GM12892 (cell line): ENCODE data around the gene ITPR1.
A peak's percentile ranks its signal among the peaks of the same experiment; 100 is the strongest.

Experiments used
- DNase-seq: peaks from one replicate; pipeline ENCODE4 v3.0.0; 2011; ENCODE audit not compliant: insufficient read length
- FAIRE-seq: peaks from 2 replicates; lab custom pipeline; 2011; peaks lifted over from hg19 to GRCh38; lab: Jason Lieb, UNC
- POLR2A ChIP-seq: IDR thresholded peaks from 2 replicates; pipeline ENCODE4 v1.6.1; 2011; ENCODE audit warnings: low read depth, low read length, control low read depth
- POLR2AphosphoS5 ChIP-seq: IDR thresholded peaks from 2 replicates; pipeline ENCODE4 v1.6.1; 2011; ENCODE audit warnings: low read depth, low read length, control low read depth
- TAF1 ChIP-seq: IDR thresholded peaks from 2 replicates; pipeline ENCODE4 v1.6.1; 2011; ENCODE audit warnings: low read depth, mild to moderate bottlenecking, control low read depth, low read length, borderline replicate concordance

Gene ITPR1

DNA sequence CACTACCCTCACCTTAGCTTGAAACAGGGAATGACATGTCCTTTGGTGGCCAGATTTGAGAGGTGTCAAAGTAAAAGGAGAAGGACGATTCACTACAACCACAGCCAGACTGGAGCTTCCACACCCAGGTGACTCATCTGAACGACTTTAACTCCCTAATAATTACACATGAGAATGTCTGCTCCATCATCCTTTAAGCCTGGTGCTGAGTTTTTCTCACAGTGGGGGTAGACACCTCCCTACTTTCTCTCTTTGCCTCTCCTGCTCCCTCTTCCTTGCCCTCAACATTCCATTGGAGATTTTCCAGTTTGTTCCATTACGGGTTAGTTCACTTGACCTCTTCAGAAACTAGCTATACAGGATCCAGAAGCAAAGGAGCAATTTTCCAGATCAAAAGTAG is 331.8 kb downstream of the ITPR1 start:
- FAIRE-seq (no peak), DNase-seq (no peak)
- TF ChIP-seq POLR2A (no peak), TAF1 (no peak), POLR2AphosphoS5 (no peak)

GRCh38 chr3:4825436-4826236 is 332.5 kb downstream of the ITPR1 start:
- DNase-seq (no peak), FAIRE-seq (no peak)
- TF ChIP-seq POLR2A (no peak), POLR2AphosphoS5 (no peak), TAF1 (no peak)

DNA sequence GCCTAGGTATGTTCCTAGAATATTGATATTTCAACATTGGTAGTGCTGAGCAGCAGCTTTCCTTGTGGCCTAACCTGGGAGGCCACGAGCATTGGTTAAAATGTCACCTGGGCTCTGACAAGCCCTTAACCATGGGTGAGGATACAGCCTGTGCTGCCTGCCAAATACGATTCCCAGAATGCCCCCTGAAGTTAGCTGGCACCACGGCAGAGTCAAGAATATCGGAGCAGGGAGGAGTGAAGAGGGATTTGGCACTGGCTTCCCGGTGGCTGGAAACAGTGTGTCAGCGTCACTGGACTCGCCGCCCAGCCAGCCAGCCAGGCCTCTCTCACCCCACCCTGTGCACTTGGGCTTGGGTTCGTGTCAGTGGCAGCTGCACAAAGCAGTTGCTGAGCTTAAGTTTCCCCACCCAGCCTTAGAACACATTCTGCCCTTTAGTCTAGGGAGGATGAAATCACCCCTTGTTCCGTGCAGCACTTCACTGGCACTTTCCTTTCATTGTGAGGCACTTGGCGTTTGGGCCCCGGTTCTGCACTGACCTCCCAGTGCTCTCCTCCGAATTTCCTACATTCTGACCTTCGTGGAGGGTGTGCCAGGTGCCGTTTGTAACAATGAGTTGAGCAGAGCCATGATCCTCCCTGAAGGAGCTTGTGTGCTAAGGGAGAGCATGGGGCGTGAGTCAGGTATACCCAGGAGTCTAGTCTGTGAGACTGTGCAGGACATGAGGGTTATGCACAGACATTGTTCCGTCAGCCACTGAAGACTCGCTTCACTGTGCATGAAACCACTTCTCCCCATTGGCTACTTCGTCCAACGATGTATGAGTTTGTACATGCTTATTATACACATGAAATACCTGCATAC is 333.3 kb downstream of the ITPR1 start:
- no peak for TF ChIP-seq POLR2A
- TF ChIP-seq POLR2AphosphoS5, result no peak
- TF ChIP-seq TAF1, result no peak
- DNase-seq (no peak), FAIRE-seq (no peak)

DNA sequence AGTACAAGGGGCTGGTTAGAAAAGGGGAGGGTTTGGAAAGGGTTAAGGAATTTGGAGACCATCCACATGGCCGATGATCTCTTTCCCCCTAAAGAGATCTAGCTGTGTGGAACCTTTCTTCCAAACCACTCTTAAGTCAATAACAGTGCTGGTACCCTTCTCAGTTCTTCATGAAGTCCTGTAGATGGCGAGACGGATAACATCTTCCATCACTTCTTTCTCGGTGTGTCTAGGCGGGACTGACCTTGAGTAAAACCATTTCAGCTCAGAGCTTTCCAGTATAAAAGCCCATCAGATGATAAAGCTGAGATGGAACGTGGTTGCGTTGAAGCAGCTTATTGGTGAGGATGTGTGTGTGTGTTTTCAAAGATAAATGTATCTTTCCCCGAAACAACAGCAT is 334.6 kb downstream of the ITPR1 start:
- no peak for DNase-seq
- TF ChIP-seq TAF1 (no peak), POLR2A (no peak)
- no peak for FAIRE-seq

DNA sequence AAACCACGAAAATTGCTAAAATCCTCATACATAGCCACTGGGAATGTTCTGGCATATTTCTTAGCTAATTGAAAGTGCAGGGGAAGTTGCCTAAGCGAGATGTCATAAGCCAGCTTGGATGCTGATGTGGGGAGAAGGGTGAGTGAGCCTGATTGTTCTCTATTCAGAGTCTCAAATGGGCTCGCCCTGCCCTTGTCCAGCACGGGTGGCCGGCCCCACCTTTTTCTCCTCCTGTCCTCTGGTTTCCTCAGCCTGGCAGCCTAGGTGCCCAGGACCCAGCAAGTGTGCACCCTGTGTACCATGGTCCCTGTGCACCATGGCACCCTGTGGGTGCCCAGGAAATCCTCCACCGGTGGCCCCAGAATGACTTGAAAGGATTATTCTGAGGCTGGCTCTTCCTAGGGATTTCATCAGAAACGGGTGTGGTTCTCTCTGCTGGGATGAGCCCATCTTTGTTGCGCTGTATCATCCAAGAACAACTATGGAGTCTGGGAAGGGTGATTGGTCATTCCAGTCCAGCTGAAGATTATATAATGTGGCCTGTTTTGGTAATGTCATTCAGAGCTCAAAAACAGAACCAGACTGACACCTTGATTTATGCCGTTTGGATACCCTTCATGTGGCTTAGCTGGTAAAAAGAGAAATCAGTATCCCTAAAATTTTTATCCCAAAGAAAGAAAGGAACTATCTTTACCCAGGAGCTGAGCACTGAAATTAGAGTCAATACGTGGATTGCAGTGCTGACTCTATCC is 335.3 kb downstream of the ITPR1 start:
- TF ChIP-seq TAF1 (no peak), POLR2A (no peak), POLR2AphosphoS5 (no peak)
- no peak for FAIRE-seq
- DNase-seq, result no peak

GRCh38 chr3:4829031-4829394 is 335.9 kb downstream of the ITPR1 start:
- TF ChIP-seq POLR2A, result no peak
- DNase-seq (no peak), FAIRE-seq (no peak)

- no peak for FAIRE-seq
- TF ChIP-seq POLR2A, result no peak
- TF ChIP-seq TAF1, result no peak
- TF ChIP-seq POLR2AphosphoS5, result no peak
- DNase-seq, result no peak
Observed at GRCh38 chr3:4830586-4830914, 337.4 kb downstream of the ITPR1 start.

DNA sequence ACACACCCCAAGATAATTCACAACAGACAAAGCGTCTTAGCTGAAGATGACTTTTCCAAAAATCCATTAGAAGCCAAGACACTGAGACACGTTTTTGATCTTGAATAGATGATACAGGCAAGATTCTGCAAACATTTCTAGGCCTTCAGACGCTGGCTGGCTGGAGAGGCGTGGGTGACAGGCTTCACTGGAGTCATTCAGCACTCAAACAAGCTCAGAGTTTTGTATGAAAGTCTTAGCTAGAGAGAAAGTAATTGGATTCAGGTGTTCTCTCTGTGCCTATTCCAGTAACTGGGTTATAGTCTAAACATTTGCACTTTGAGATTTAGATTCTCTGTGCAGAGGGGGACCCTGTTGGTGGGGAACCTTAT is 338.4 kb downstream of the ITPR1 start:
- TF ChIP-seq POLR2A (no peak), POLR2AphosphoS5 (no peak), TAF1 (no peak)
- DNase-seq, result no peak
- no peak for FAIRE-seq

DNA sequence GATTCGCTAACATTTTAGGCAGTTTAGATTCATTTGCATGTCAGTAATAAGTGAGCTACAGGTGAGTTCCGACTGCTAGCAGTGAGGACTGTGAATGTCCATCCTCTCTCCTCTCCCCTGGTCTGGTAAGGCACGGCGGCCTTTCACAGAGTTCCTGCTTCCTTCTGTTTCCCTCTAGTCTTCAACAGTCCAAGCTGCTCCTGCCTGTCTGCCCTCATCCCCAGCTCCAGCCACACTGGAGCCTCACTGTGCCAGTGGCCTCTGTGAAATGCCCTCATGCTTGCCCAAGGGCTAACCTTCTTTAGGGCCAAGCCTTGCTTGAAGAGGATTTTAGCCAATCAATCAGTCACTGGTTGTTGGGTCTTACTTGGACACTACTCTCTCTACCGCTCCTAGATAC is 340.3 kb downstream of the ITPR1 start:
- TF ChIP-seq TAF1, result no peak
- TF ChIP-seq POLR2AphosphoS5, result no peak
- no peak for TF ChIP-seq POLR2A
- DNase-seq (no peak), FAIRE-seq (no peak)

GRCh38 chr3:4834403-4834866 is 341.3 kb downstream of the ITPR1 start:
- peak; percentile 21; the same call in 1 of the 2 replicates for TF ChIP-seq POLR2A
- no peak for TF ChIP-seq TAF1
- TF ChIP-seq POLR2AphosphoS5, result peak; percentile 42; the same call in 1 of the 2 replicates
- FAIRE-seq, result peak; percentile 58
- no peak for DNase-seq

DNA sequence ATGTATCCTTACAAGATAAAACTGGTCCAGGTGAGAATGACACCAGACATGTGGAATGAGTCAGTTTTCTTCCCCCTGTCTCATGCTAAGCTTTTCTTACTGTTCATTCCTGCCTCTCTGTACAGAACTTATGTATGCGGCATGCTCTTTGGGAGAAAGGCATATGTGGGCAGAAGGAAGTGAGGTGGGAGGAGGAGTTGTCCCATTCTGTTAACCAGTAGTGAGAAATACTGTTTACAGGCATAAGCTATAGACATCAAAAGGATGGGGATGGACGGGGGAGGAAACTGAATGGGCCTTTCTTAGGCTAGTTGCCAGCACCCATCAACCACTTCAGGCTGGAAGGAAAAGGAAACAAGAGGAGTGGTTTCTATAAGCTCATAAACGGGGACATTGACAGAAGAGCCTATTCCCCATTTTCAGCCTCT is 342.5 kb downstream of the ITPR1 start:
- FAIRE-seq (no peak), DNase-seq (no peak)
- TF ChIP-seq TAF1 (no peak), POLR2AphosphoS5 (no peak), POLR2A (no peak)
